Stimulated activated CD4-positive, alpha-beta T cell treated with anti-CD3 and anti-CD28 coated beads, TNF-alpha, amount 100 ng/mL, for 24 hours (primary cell): ENCODE results near the gene OR9I1.

Experiments used
- DNase-seq, 3 experiments: peaks; one replicate each; pipeline ENCODE4 v3.0.0-alpha.2; 2020; ENCODE audit warnings: low read depth in 3 of 3

OR9I1 gene, protein sequence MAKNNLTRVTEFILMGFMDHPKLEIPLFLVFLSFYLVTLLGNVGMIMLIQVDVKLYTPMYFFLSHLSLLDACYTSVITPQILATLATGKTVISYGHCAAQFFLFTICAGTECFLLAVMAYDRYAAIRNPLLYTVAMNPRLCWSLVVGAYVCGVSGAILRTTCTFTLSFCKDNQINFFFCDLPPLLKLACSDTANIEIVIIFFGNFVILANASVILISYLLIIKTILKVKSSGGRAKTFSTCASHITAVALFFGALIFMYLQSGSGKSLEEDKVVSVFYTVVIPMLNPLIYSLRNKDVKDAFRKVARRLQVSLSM

DNA sequence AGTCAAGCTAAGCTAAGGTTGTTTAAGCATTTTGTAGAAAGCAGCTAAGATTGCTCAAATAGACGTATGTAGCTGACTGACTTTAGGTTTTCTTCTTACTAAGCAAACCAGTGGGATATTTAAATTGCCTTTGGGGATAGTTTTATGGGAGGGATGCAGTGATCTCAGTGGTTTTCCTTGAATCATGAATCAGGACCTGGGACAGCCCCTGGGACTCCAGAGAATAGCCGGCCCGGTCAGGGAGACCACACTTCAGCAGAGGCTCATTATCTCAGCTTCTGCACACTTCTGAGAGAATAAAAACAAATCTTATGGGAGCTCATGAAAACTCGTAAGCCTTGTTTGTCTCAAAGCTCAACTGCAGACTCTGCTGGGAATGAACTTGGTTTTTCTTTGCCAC lies at the start of gene OR9I1:
Gene OR9I1 (minus strand): TSS at position 62 of the 400 bp plus-strand sequence. CDS start 6,086 bp downstream, outside the sequence.
- no peak for DNase-seq

DNA sequence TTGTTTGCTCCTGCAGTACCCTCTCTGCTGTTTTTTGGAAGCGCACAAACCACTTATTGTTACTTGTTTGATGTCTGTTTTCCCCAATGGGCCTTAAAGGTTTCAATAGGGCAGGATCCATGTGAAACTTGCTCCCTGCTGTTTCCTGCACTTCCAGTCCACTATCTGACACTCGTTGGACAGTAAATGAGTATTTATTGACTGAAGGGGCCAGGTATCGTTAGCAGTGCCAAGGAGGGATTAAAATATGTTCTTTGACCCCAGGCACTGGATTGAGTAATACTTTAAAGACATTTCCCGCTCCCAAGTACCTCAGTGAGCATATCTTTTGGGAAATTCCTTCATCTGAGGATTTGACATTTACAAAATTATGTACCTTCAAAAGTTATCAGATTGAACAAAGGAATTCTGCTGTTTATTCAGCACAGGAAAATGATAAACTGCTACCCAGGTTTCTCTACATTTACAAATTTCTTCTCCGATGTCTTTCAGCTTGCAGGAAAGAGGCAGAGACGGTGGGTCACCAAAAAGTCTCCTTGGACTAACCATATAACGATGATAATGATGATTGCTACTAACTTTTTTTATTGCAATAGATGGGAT lies 40.3 kb upstream of the OR9I1 start:
- DNase-seq, result no peak

DNA sequence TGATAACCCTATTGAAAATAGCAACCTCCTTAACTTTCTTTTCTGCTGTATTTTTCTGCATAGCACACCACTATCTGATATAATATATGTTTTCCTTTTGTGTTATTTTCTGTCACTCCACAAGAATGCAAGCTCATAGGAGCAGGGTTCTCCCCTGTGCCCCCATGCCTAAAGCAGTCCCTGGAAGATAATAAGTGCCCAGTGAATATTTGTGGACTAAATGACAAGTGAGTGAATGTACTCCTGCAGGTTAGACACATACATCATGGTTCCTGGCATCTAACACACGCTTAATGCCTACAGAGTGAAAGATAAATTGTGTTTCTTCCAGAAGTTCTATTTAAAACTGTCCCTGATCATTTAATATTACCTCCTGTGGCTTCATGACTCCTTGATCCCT lies 39.7 kb upstream of the OR9I1 start:
- no peak for DNase-seq

DNA sequence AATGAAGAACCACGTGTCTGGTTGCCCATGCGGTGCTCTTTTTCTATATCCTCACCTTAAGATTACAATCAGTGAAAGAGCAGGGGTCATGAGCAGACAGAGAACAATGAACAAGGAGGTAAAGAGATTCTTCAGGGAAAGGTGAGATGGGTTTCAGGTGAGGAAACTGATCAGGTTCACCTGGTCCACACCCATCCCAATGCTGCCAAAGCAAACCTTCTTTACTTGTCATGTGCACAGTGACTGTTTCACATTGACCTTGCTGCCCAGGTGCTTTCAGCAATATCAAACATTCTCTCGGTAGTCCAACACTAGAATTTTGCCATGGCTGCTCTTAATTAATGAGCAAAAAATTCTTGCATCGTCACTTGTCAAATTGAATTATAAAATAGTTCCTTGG lies 39.1 kb upstream of the OR9I1 start:
- DNase-seq, result no peak

DNA sequence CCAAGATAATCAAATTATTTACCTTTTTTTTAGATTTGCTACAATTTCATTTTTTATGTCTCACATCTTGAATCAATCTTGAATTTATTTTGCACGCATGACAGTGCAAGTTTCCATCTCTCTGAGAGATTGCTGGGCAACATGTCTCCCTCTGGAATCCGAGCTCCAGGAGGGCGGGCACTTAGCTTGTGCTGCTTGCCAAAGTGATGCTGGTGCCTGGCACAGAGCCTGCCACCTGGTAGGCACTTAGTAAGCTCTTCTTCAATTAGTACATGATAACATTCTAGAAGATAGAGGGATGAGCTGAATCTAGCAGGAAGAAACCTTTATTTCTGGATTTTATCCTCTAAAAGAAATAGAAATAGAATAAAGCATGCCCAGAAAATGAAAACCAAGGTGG lies 27.5 kb upstream of the OR9I1 start:
- DNase-seq, result no peak

DNA sequence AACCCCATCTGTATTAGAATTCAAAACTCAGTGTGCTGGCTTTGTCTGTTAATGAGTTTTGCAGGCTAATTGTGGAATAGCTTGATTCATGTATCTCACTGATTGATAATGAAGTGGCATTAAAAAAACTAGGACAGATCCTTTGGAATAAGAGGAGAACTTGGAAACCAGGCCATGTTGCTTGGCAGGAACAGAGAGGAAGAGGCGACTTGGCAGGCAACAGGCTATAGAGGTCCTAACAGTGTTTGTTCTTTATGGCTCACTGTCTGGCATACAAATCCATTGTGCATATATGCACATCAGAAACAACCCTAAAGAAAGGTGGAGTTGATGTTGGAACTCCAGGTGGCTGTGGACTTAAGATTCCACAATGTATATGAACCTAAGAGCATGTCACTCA lies 17.4 kb upstream of the OR9I1 start:
- DNase-seq, result no peak

DNA sequence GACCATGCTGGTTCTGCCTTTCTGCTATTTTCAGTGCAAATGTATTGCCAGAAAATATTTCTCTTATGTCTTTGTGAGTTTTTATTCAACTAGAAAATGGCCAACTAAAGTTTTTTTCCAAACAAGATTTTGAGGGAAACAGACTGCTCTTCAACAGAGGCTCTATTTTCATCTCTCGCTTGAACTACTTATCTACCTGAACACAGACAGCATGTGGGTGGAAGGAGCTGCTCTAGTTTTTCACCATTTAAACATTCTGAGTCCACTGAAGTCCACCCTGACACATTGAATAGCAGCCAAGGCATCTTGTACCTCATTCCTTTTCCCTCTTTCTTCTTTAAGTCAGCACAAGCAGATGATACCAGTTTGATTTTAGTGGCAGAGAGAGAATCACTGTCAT lies 9.8 kb upstream of the OR9I1 start:
- no peak for DNase-seq

DNA sequence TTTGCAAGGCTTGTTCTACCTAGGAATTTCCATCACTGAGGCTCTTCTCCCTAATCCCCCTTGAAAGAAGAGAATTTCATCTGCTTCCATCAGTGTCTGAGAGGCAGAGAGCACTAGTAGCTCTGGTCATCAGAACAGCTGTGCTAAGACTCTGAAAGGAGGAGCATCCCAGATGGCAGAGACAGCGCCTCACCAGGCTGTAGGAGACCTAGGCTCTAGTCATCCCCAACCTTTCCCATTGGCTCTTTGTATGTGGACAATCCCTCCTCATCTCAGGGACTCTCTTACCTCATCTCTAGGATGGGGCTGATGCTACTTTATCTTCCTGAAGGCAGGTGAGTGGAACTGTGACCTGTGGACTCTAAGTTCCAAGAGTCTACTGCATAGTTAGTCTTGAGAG lies 8.8 kb upstream of the OR9I1 start:
- no peak for DNase-seq

DNA sequence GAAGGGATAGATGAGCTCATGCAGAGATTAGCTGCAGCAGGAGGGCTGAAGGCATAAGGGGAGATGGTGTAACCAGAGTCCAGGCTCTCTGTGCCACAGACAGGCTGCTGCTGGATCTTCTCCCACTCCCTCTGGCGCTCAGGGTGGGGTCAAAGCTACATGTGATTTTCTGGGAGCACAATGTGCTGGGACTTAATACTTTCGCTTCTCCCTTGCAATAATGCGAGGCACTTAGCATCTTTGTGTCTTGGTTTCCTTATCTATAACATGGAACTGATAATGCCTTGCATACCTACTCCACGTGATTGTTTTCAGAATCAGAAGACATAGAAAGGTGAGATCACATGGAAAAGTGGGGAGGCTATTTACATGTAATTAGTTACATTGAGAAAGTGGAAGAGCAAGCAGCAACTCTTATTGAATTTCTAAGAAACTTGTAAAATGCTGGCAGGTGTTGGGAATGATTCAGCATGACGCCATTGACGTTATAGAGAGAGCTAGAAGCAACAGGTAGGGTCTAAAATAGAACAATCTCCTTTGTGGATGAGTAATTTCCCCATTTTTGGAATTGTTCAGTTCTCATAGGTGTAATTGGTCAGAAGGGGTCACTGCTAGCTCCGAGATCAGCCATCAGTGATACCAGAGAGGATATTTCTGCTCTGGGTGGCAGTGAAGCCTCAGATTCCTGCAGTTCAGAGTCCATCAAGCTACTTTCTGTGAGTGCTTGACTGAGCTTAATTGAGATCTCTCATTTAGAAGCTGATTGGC lies 8.2 kb upstream of the OR9I1 start:
- DNase-seq, result no peak

DNA sequence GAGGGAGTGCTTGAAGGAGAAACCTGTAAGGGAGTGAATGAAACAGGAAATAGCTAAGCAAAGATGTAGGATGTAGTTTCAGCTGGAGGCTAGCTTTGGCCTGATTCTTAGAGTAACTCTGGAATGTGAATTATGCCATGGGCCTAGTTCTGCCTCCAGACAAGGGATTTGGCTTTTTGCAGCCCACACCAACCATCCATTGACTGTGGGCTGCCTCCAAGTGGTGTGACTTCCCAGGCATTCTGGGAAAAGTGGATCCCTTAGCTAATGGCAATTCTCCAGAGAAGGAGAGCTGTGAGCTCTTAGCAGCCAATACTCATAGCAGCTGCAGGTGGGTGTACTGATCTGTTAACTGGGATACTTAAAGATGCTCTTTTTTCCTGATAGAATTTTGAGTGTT lies 2.0 kb upstream of the OR9I1 start:
- no peak for DNase-seq

DNA sequence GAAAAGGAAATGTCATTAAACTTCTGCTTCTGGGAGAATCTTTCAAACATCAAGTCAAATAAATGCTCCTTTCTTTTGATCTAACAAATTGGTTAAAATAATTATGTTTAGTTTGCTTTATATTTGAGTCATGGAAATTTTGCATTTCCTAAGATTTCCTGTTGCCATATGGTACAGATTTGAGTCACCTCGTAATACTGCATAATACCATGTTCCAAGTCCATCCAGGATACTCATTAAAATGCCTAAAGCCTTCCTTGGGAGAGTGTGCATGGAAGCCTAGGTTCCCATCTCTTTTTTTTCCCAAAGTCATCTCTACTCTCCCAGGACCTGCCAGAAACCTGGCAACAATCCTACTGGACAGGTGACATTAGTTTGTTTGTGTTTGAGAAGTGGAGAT lies 4.2 kb downstream of the OR9I1 start:
- DNase-seq, result no peak

DNA sequence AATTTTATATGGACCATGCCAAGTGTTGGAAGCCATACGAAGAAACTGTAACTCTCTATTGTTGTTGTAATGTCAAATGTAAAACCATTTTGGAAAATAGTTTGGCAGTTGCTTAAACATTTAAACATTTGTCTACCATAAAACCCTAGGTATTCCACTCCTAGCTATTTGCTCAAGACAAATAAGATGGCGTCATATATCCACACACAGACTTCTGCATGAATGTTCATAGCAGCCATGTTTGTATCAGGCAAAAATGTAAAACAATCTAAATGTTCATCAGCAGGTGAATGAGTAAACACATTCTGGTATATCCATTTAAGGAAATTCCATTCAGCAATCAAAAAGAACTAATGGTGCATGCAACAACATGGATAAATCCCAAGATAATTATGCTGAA lies 27.9 kb downstream of the OR9I1 start:
- DNase-seq, result no peak

DNA sequence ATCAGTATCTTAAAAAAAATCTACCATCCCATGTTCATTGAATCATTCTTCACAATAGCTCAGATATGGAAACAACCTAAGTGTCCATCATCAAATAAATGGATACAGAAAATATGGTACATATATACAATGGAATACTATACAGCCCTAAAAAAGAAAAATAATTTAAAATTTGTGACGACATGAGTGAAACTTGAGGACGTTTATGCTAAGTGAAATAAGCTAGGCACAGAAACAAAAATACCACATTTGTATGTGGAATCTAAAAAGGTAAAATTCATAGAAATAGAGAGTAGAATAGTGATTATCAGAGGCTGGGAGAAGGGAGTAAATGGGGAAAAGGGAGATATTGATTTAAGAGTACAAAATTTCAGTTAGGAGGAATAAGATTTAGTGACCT lies 38.8 kb downstream of the OR9I1 start:
- DNase-seq, result no peak

DNA sequence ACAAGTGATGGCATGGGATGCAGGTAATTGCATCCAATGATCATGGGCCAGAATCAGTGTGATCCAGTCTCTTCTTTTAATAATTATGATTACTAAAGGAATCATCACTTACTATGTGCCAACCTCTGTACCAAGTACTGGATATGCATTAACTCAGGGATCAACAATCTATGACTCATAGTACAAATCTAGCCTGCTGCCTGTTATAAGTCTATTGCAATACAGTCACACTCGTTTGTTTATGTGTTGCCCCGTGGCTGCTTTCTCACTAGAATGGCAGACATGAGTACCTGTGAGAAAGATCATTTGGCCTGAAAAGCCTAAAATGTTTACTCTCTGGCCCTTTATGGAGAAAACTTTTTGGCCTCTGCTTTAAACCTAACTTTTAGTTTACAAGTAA lies 49.5 kb downstream of the OR9I1 start:
- DNase-seq, result no peak

DNA sequence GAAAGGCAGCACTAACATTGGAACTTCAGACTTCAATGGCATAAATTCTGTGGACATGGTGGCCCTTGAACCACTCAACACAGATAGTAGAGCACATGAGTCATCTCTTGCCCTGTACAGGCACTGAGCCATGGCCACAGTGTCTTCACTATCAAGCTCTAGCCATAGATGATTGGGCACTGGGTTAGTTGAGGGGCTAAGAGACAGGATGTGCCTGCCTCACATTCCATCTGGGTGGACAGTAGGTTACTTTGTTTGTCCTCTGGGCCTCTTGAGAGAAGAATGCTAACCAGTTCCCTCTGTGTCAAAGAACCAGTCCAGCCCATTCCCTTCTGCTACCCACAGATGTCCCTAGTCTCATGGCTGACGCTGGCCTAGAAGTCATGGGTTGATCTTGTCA lies 54.7 kb downstream of the OR9I1 start:
- no peak for DNase-seq

DNA sequence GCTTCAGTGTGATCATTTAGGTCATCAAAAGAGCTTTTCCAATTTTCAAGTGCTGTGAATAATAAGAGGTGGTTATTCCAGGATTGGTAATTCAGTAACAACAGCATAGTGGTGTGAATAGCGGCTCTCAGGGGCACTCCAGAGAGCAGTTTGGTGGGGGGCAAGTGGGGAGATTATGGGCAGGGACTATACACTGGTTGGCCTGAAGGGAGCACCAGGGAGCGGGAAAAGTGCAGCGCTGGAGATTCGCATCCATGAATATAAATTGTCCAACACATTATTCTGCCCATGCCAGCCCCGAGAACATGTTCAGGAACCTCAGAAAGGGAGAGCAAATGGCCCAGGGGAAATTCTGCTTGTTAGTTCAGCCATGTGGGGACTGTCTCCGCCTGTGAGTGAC lies 56.7 kb downstream of the OR9I1 start:
- no peak for DNase-seq

DNA sequence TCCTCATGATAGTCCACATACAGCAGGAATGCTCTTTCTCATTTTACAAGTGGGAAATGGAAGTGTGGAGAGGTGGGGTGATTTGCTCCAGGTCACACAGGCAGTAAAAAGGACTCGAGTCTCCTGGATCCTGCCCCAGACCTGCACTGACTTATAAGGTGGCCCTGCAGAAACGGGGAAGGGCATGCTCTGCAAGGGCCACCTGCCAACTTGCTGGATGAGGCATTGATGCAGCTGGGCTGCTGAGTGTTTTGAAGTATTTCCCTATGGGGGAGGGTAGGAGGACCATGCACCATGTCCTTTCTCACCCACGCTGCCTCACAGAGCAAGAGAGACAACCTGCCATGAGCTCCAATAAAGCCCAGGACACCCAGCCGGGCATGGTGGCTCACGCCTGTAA lies 57.6 kb downstream of the OR9I1 start:
- no peak for DNase-seq
